ENCODE data around the gene ATP6V0E1. TPM values are rescaled to one million over a fixed set of nuclear protein-coding genes. Genes with fewer than 3 reads are reported as not detected.
A peak's percentile ranks its signal among the peaks of the same experiment; 100 is the strongest.

Gene ATP6V0E1
- total RNA-seq, 1 donor from 2014 or later = 100 TPM

GRCh38 chr5:173055042-173055721, 71.6 kb downstream of the ATP6V0E1 start:
- no peak for DNase-seq (ENCODE audit: low read depth)
- no peak for TF ChIP-seq CTCF (conservative IDR thresholded peaks at IDR 0.05; ENCODE audit: low read depth, low read length)
- H3K4me3 ChIP-seq (ENCODE audit: low read depth, low read length) = peak overlapping the region; percentile 79

- no peak for DNase-seq (ENCODE audit: low read depth)
- TF ChIP-seq CTCF (conservative IDR thresholded peaks at IDR 0.05; ENCODE audit: low read depth, low read length) = no peak
- H3K4me3 ChIP-seq (ENCODE audit: low read depth, low read length) = peak overlapping the region; percentile 79
Measured at GRCh38 chr5:173055722-173055982, 72.1 kb downstream of the ATP6V0E1 start.

DNA sequence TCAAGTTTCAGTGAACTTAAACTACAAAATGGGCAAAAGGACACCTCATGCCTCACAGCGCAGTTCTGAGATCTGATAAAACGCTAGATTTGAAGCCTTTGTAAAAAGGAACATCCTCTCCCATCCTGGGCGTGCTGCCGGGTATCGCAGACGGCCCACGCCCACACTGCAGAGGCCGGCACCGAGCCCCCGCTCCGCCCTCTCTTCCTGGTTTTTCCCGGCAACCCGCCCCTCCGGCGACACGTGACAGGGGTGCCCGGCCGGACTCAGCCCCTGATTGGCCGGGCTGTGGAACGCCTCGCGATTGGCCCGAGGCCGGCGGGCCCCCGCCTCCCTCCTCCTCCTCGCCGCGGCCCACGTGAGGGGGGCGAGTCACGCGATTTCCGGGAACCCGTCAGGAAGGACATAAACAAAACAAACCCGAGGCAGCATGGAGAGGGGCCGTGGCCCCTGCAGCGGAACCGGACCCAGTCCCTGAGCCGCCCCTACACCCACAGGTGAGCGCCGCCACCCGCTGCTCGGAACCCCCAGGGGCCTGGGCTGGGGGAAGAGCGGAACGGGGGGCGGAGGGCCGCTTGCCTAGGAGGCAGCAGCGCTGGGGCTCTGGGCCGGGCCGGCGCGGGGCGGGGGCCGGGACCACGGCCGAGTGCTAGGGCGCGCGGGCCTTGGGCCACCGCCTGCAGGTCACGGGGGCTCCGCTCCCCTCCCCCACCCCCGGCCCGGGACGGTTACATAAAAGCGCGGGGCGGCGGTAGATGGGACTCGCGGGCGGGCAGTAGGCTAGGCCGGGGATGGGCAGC, 72.6 kb downstream of the ATP6V0E1 start, which contains the start of gene CREBRF:
TSS of gene CREBRF (plus strand) at position 370 of the 800 bp plus-strand sequence. CDS start 24,424 bp downstream, outside the sequence.
- TF ChIP-seq CTCF (conservative IDR thresholded peaks at IDR 0.05; ENCODE audit: low read depth, low read length) = no peak
- DNase-seq (ENCODE audit: low read depth) = peak; percentile 35
- H3K4me3 ChIP-seq (ENCODE audit: low read depth, low read length) = peak within 1 kb of the TSS; percentile 79

GRCh38 chr5:173056783-173057061, 73.2 kb downstream of the ATP6V0E1 start:
- TF ChIP-seq CTCF (conservative IDR thresholded peaks at IDR 0.05; ENCODE audit: low read depth, low read length) = no peak
- peak overlapping the region; percentile 79 for H3K4me3 ChIP-seq (ENCODE audit: low read depth, low read length)
- no peak for DNase-seq (ENCODE audit: low read depth)

DNA sequence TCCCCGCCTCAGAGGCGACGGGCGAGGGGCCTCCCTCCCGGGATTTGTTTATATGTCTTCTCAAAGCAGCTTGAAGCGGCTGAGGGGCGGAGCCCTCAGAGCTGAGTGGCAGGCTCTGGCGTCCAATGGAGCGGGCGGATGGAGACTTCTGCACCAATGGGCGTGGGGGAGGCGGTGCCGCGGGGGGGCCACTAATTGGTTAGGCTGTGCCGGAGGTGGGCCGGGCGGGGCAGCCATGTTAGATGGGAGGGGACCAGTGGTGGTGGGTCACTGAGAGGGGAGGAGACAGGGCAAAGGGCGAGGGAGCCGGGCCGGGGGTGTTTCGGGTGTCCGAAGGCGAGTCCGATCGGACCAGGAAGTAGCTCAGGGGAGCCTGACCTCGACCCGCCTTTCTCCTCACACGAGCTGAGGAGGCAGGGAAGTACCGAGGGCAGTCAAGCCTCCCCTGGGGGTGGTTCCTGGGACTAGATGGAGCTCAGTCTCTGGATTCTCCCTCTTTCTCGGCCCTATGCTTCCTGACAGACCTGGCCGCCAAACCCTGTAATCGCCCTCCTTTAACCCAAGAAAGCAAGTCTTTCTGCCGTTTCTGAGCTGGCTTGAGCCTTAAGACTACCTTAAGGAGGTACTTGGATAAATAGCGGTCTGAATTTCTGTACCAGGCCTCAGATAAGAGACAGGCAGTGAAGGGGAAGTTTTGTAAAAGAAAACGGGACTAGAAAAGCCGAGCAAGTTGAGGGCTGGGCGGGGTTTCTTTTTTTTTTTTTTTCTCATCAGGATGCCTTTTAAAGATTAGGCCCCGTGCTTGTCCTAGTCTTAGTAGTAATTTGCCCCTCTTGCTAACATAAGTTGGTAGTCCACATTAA, 73.7 kb downstream of the ATP6V0E1 start:
- peak; percentile 64 for DNase-seq (ENCODE audit: low read depth)
- TF ChIP-seq CTCF (conservative IDR thresholded peaks at IDR 0.05; ENCODE audit: low read depth, low read length) = no peak
- H3K4me3 ChIP-seq (ENCODE audit: low read depth, low read length) = peak overlapping the region; percentile 79

DNA sequence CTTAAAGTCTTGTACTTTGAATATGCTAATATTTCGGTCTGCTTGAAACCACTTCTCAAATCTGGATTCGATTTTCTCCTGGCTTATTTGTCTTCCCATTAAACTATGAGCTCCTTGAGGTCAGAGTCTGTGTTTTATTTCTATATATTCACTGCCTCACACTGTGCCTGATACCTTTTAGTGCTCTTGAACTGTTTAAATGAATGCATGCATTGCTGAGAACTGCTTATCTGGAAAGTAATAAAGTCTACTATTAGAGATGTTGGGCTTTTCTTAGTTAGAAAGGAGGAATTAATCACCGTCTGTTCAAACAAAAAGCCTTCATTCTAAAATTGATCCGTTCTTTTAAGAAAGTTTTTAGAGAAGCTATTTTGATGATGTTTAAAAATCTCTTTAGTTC, 78.6 kb downstream of the ATP6V0E1 start:
- no peak overlapping the region for H3K4me3 ChIP-seq (ENCODE audit: low read depth, low read length)
- TF ChIP-seq CTCF (conservative IDR thresholded peaks at IDR 0.05; ENCODE audit: low read depth, low read length) = no peak
- no peak for DNase-seq (ENCODE audit: low read depth)
